H1 (cell line): ENCODE data around the gene CITED4. TPM values are rescaled to one million over a fixed set of nuclear protein-coding genes. Genes with fewer than 3 reads are reported as not detected.

Experiments
- CTBP2 ChIP-seq: IDR thresholded peaks from 2 replicates; pipeline ENCODE4 v1.7.0; 2011; ENCODE audit warnings: borderline replicate concordance, mild to moderate bottlenecking, moderate library complexity, mixed read lengths, low read length; ENCODE audit not compliant: insufficient read depth, insufficient read length
- GTF2F1 ChIP-seq: IDR thresholded peaks from 2 replicates; pipeline ENCODE4 v1.6.1; 2012; ENCODE audit warnings: low read depth, low read length, improper control_type of control experiment, borderline replicate concordance
- POU5F1 ChIP-seq: IDR thresholded peaks from 2 replicates; pipeline ENCODE4 v1.6.1; 2011; ENCODE audit warnings: low read depth, mild to moderate bottlenecking, low read length, moderate library complexity
- RAD21 ChIP-seq, 2 experiments: IDR thresholded peaks in 1 of 2; conservative IDR thresholded peaks in 1 of 2; 2 replicates each; pipeline ENCODE4 v1.6.1; 2011; ENCODE audit warnings: low read depth in 2 of 2, low read length in 2 of 2, improper control_type of control experiment in 1 of 2, inconsistent platforms in 1 of 2, mild to moderate bottlenecking in 1 of 2, moderate library complexity in 1 of 2
- SRF ChIP-seq: IDR thresholded peaks from 2 replicates; pipeline ENCODE4 v1.6.1; 2011; ENCODE audit warnings: mild to moderate bottlenecking, low read depth, low read length, moderate library complexity
- TBP ChIP-seq: IDR thresholded peaks from 2 replicates; pipeline ENCODE4 v1.6.1; 2011; ENCODE audit warnings: low read depth, low read length, improper control_type of control experiment
- polyA plus RNA-seq, 7 experiments: library from polyadenylated mRNA; depleted of rRNA in 3 of 7; stranded (reverse) in 5 of 7; unstranded in 2 of 7; fragments of >200 nt in 5 of 7; fragments of 200-250 nt in 2 of 7; gene quantifications; 1 replicate in 5 of 7; 2 replicates in 1 of 7; 4 replicates in 1 of 7; pipeline versions ENCODE4 v1.2.1 to v1.2.3, GENCODE V29; 2011 to 2013; ENCODE audit warnings: missing spikeins in 2 of 7, mixed read lengths in 2 of 7
- total RNA-seq: library from RNA; stranded (reverse); fragmentation: NEBNext Ultra II Directional; extraction: Animal tissue kit (Norgen Biotek cat#: 25700); gene quantifications from 2 replicates; pipeline ENCODE4 v1.2.1, GENCODE V29; 2021

CITED4 gene
- total and polyA plus RNA-seq, 2 of the 8 experiments (the other 6 are each of a cell fraction or from before 2014, with no cell fraction given): 5.4 to 16.3 TPM

GRCh38 chr1:40870135-40870728 is 8.1 kb upstream of the CITED4 start (continued):
- TF ChIP-seq POU5F1: no peak
- TF ChIP-seq RAD21 (IDR thresholded peaks at IDR 0.05 in 1 of 2, conservative IDR thresholded peaks at IDR 0.05 in 1 of 2; ENCODE audit: low read depth in 2 of 2, low read length in 2 of 2): no peak
- TF ChIP-seq TBP: no peak
- TF ChIP-seq CTBP2: no peak
- TF ChIP-seq GTF2F1: no peak
- TF ChIP-seq SRF: no peak
